ENCODE data around the gene CRELD2.

Gene CRELD2

GRCh38 chr22:49929994-49930575 lies 11.7 kb downstream of the CRELD2 start:
- no peak for DNase-seq (ENCODE audit: low read depth, low spot score)

GRCh38 chr22:49930596-49931412 lies 12.4 kb downstream of the CRELD2 start:
- DNase-seq (ENCODE audit: low read depth, low spot score), result no peak

GRCh38 chr22:49933236-49934159 lies 15.1 kb downstream of the CRELD2 start:
- no peak for DNase-seq (ENCODE audit: low read depth, low spot score)

- no peak for DNase-seq (ENCODE audit: low read depth, low spot score)
Measured at GRCh38 chr22:49934160-49934890, 15.9 kb downstream of the CRELD2 start.

- DNase-seq (ENCODE audit: low read depth, low spot score), result no peak
Measured at GRCh38 chr22:49934891-49935557, 16.6 kb downstream of the CRELD2 start.

GRCh38 chr22:49935561-49935960 lies 17.1 kb downstream of the CRELD2 start:
- DNase-seq (ENCODE audit: low read depth, low spot score), result no peak

GRCh38 chr22:49936018-49936972 lies 17.9 kb downstream of the CRELD2 start:
- DNase-seq (ENCODE audit: low read depth, low spot score), result no peak

- DNase-seq (ENCODE audit: low read depth, low spot score), result no peak
Measured at GRCh38 chr22:49936973-49937757, 18.7 kb downstream of the CRELD2 start.

GRCh38 chr22:49937758-49938564 lies 19.5 kb downstream of the CRELD2 start:
- no peak for DNase-seq (ENCODE audit: low read depth, low spot score)

GRCh38 chr22:49938565-49939136 lies 20.2 kb downstream of the CRELD2 start:
- DNase-seq (ENCODE audit: low read depth, low spot score), result no peak

- DNase-seq (ENCODE audit: low read depth, low spot score), result no peak
Measured at GRCh38 chr22:49941507-49942316, 23.3 kb downstream of the CRELD2 start.

- DNase-seq (ENCODE audit: low read depth, low spot score), result no peak
Measured at GRCh38 chr22:49942565-49943404, 24.4 kb downstream of the CRELD2 start.

- DNase-seq (ENCODE audit: low read depth, low spot score), result no peak
Measured at GRCh38 chr22:49943405-49943765, 25.0 kb downstream of the CRELD2 start.

- no peak for DNase-seq (ENCODE audit: low read depth, low spot score)
Measured at GRCh38 chr22:49943771-49944398, 25.5 kb downstream of the CRELD2 start.

GRCh38 chr22:49944399-49944891 lies 26.0 kb downstream of the CRELD2 start:
- no peak for DNase-seq (ENCODE audit: low read depth, low spot score)

All from iPS DF 19.7 (cell line).